HepG2 (cell line): Measurements from ENCODE around the gene RAB20. TPM values are rescaled to one million over a fixed set of nuclear protein-coding genes. Genes with fewer than 3 reads are reported as not detected.

Experiments used
- ATAC-seq: fragments of 200-7000 bp; cut with Tn5 transposase; 3 replicates; pipeline ENCODE4 v1.9.1; 2020; ENCODE audit warnings: mild to moderate bottlenecking, moderate library complexity
- BruUV-seq: library from RNA; stranded (reverse); fragments of 400-500 nt; replicated peaks from 2 replicates; lab custom pipeline; 2021; lab: Mats Ljungman, UMichigan
- CTCF ChIA-PET: fragments of 300-600 bp; formaldehyde crosslinking; extraction: SDS; loops from one replicate; lab custom pipeline; 2021; ENCODE audit warnings: low total read pairs, inconsistent platforms, low intra/inter-chr PET ratio; lab: Yijun Ruan, JAX
- POLR2A ChIA-PET: fragments of 350-600 bp; sonication (Branson Sonifier 250); formaldehyde crosslinking; loops from one replicate; lab custom pipeline; 2020; ENCODE audit warnings: antibody characterized with exemption, inconsistent platforms; lab: Yijun Ruan, JAX
- DNase-seq: peaks from one replicate; pipeline ENCODE4 v3.0.0-alpha.2; 2015; ENCODE audit warnings: low spot score
- FAIRE-seq: peaks from 3 replicates; lab custom pipeline; 2011; peaks lifted over from hg19 to GRCh38; lab: Jason Lieb, UNC
- H2AFZ ChIP-seq: one replicate; pipeline ENCODE4 v1.6.1; 2011; ENCODE audit warnings: low read length, inconsistent platforms
- H3K27ac ChIP-seq: fragments of 300-600 bp; 3 replicates; pipeline ENCODE4 v1.8.0; 2011; ENCODE audit warnings: mixed run types, mild to moderate bottlenecking, mixed read lengths, low read length, inconsistent platforms; ENCODE audit not compliant: insufficient read depth; ENCODE audit errors: extremely low read length
- H3K27me3 ChIP-seq, 2 experiments: fragments of 200-600 bp in 1 of 2; 2 replicates in 1 of 2; 3 replicates in 1 of 2; pipeline versions ENCODE4 v1.6.0 to v1.8.0; 2011; ENCODE audit warnings: low read length in 2 of 2, mild to moderate bottlenecking in 2 of 2, moderate library complexity in 2 of 2, inconsistent platforms in 1 of 2; ENCODE audit not compliant: insufficient read depth in 2 of 2, control insufficient read depth in 1 of 2
- H3K36me3 ChIP-seq, 2 experiments: fragments of 200-600 bp in 1 of 2; replicated peaks in 1 of 2; 2 replicates in 1 of 2; 3 replicates in 1 of 2; pipeline versions ENCODE4 v1.5.1 to v1.8.0; 2011; ENCODE audit warnings: low read length in 2 of 2, inconsistent platforms in 1 of 2; ENCODE audit not compliant: insufficient read depth in 2 of 2, control insufficient read depth in 1 of 2
- H3K4me1 ChIP-seq: 2 replicates; pipeline ENCODE4 v1.5.1; 2012; ENCODE audit warnings: low read length, inconsistent platforms; ENCODE audit not compliant: insufficient read depth
- H3K4me2 ChIP-seq: 2 replicates; pipeline ENCODE4 v1.6.0; 2011; ENCODE audit warnings: low read depth, low read length, inconsistent platforms
- H3K4me3 ChIP-seq, 3 experiments: fragments of 200-600 bp in 1 of 3; sonication (generic), shearing (Covaris generic) in 1 of 3; replicated peaks in 1 of 3; 2 replicates each; pipeline ENCODE4 v1.5.1; 2011 to 2016; ENCODE audit warnings: low read length in 3 of 3, inconsistent platforms in 2 of 3, low read depth in 2 of 3, mild to moderate bottlenecking in 2 of 3, control low read depth in 1 of 3, mixed read lengths in 1 of 3; ENCODE audit not compliant: insufficient read depth in 1 of 3
- H3K79me2 ChIP-seq: one replicate; pipeline ENCODE4 v1.6.1; 2011; ENCODE audit warnings: low read length, inconsistent platforms; ENCODE audit not compliant: insufficient read depth
- H3K9ac ChIP-seq: 2 replicates; pipeline ENCODE4 v1.6.0; 2011; ENCODE audit warnings: mild to moderate bottlenecking, low read depth, low read length, inconsistent platforms; ENCODE audit not compliant: insufficient read depth
- H3K9me3 ChIP-seq: 2 replicates; pipeline ENCODE4 v1.5.1; 2012; ENCODE audit warnings: mild to moderate bottlenecking, low read length
- H4K20me1 ChIP-seq: 2 replicates; pipeline ENCODE4 v1.6.0; 2011; ENCODE audit warnings: inconsistent platforms, mild to moderate bottlenecking, low read length, moderate library complexity; ENCODE audit not compliant: insufficient read depth
- BHLHE40 ChIP-seq: IDR thresholded peaks from 2 replicates; pipeline ENCODE4 v1.6.1; 2011; ENCODE audit warnings: low read length, improper control_type of control experiment
- CREBL2 ChIP-seq: sonication (generic); formaldehyde crosslinking; IDR thresholded peaks from 2 replicates; pipeline ENCODE4 v1.8.1; 2023; ENCODE audit warnings: missing genetic modification reagents, mild to moderate bottlenecking, borderline replicate concordance
- EZH2 ChIP-seq: conservative IDR thresholded peaks from 2 replicates; pipeline ENCODE4 v1.6.1; 2012; ENCODE audit warnings: mild to moderate bottlenecking, low read depth, low read length, moderate library complexity
- FOSL1 ChIP-seq: sonication (generic); formaldehyde crosslinking; IDR thresholded peaks from 2 replicates; pipeline ENCODE4 v1.9.0; 2021; ENCODE audit warnings: missing genetic modification reagents, borderline replicate concordance
- HMG20B ChIP-seq: conservative IDR thresholded peaks from 2 replicates; pipeline ENCODE4 v1.6.1; 2016; ENCODE audit warnings: missing genetic modification reagents, missing compliant biosample characterization
- RFXANK ChIP-seq: IDR thresholded peaks from 2 replicates; pipeline ENCODE4 v1.6.1; 2016
- SALL1 ChIP-seq: sonication (generic); formaldehyde crosslinking; IDR thresholded peaks from 2 replicates; pipeline ENCODE4 v1.8.0; 2022; ENCODE audit warnings: mild to moderate bottlenecking, missing genetic modification reagents
- SCMH1 ChIP-seq: sonication (generic); formaldehyde crosslinking; IDR thresholded peaks from 2 replicates; pipeline ENCODE4 v1.9.0; 2021; ENCODE audit warnings: missing genetic modification reagents, mild to moderate bottlenecking, borderline replicate concordance
- SOX6 ChIP-seq, 2 experiments: fragments of 450-650 bp in 1 of 2; sonication (generic) in 1 of 2; formaldehyde crosslinking in 1 of 2; IDR thresholded peaks; 2 replicates each; pipeline versions ENCODE4 v1.4.0 to v1.6.1; 2017 to 2020; ENCODE audit warnings: antibody characterized with exemption in 1 of 2, mild to moderate bottlenecking in 1 of 2, missing genetic modification reagents in 1 of 2
- TOE1 ChIP-seq: sonication (generic); formaldehyde crosslinking; IDR thresholded peaks from 2 replicates; pipeline ENCODE4 v1.4.0; 2020; ENCODE audit warnings: mild to moderate bottlenecking, missing genetic modification reagents
- U2AF2 ChIP-seq: fragments of 200-400 bp; formaldehyde crosslinking; IDR thresholded peaks from 2 replicates; pipeline ENCODE4 v1.6.1; 2017; ENCODE audit warnings: low read depth, mild to moderate bottlenecking, low read length
- YY1 ChIP-seq: IDR thresholded peaks from 2 replicates; pipeline ENCODE4 v1.6.1; 2011; ENCODE audit warnings: low read length, low read depth, moderate library complexity, mild to moderate bottlenecking; ENCODE audit not compliant: insufficient read depth, insufficient replicate concordance
- ZBTB38 ChIP-seq: sonication (generic); formaldehyde crosslinking; IDR thresholded peaks from 2 replicates; pipeline ENCODE4 v1.5.1; 2020; ENCODE audit warnings: mild to moderate bottlenecking, missing genetic modification reagents
- ZFP41 ChIP-seq: sonication (generic); formaldehyde crosslinking; IDR thresholded peaks from 2 replicates; pipeline ENCODE4 v1.4.0; 2020; ENCODE audit warnings: mild to moderate bottlenecking, missing genetic modification reagents, borderline replicate concordance
- ZKSCAN1 ChIP-seq: fragments of 150-350 bp; IDR thresholded peaks from 2 replicates; pipeline ENCODE4 v1.6.1; 2014; ENCODE audit warnings: low read length
- ZNF121 ChIP-seq: sonication (generic); formaldehyde crosslinking; IDR thresholded peaks from 2 replicates; pipeline ENCODE4 v1.5.0; 2020; ENCODE audit warnings: mild to moderate bottlenecking, missing genetic modification reagents
- ZNF136 ChIP-seq: sonication (generic); formaldehyde crosslinking; IDR thresholded peaks from 2 replicates; pipeline ENCODE4 v1.8.1; 2022; ENCODE audit warnings: low read depth, mild to moderate bottlenecking, moderate library complexity, missing genetic modification reagents
- ZNF205 ChIP-seq: IDR thresholded peaks from 2 replicates; pipeline ENCODE4 v1.6.1; 2018; ENCODE audit warnings: missing biosample characterization, missing genetic modification reagents
- ZNF274 ChIP-seq: sonication (generic); formaldehyde crosslinking; IDR thresholded peaks from 2 replicates; pipeline ENCODE4 v1.5.1; 2020; ENCODE audit warnings: mild to moderate bottlenecking, missing genetic modification reagents
- ZNF33A ChIP-seq: sonication (generic); formaldehyde crosslinking; IDR thresholded peaks from 2 replicates; pipeline ENCODE4 v1.5.1; 2020; ENCODE audit warnings: missing genetic modification reagents, mild to moderate bottlenecking, moderate library complexity, borderline replicate concordance
- ZNF576 ChIP-seq: sonication (generic); formaldehyde crosslinking; IDR thresholded peaks from 2 replicates; pipeline ENCODE4 v1.4.0; 2020; ENCODE audit warnings: mild to moderate bottlenecking, missing genetic modification reagents
- ZNF670 ChIP-seq: sonication (generic); formaldehyde crosslinking; IDR thresholded peaks from 2 replicates; pipeline ENCODE4 v1.8.0; 2022; ENCODE audit warnings: mild to moderate bottlenecking, missing genetic modification reagents, borderline replicate concordance
- ZNF720 ChIP-seq: sonication (generic); formaldehyde crosslinking; IDR thresholded peaks from 2 replicates; pipeline ENCODE4 v1.4.0; 2020; ENCODE audit warnings: missing genetic modification reagents
- ZSCAN21 ChIP-seq: sonication (generic); formaldehyde crosslinking; IDR thresholded peaks from 2 replicates; pipeline ENCODE4 v1.8.0; 2022; ENCODE audit warnings: mild to moderate bottlenecking, missing genetic modification reagents, moderate library complexity, borderline replicate concordance
- WGBS: methylation state at CpG from one replicate; pipeline ENCODE4 v1.1.6; 2017; ENCODE audit warnings: low lambda C conversion rate; 5-methylcytosine and 5-hydroxymethylcytosine counted together
- in situ Hi-C: cut with HindIII; loops from 2 replicates; pipeline ENCODE4 v1.10.0; 2017; ENCODE audit warnings: low pct_unique_long_range_greater_than_20kb; ENCODE audit not compliant: extremely low pct_ligation_motif_present
- intact Hi-C: fragments of 100-400 bp; cut with micrococcal nuclease; formaldehyde crosslinking; loops from one replicate; pipeline ENCODE4 v1.10.0; 2022; ENCODE audit not compliant: unreplicated experiment
- polyA plus RNA-seq, 8 experiments: library from polyadenylated mRNA; depleted of rRNA in 3 of 8; stranded (reverse) in 7 of 8; unstranded in 1 of 8; fragments of >200 nt; fragmentation: Illumina TruSeq in 4 of 8; extraction: Trizol in 4 of 8; gene quantifications; 2 replicates each; pipeline versions ENCODE4 v1.2.1 to v1.2.3, GENCODE V29; 2011 to 2016; ENCODE audit warnings: low read depth in 4 of 8, missing spikeins in 1 of 8, mixed read lengths in 1 of 8; ENCODE audit not compliant: insufficient read depth in 1 of 8
- total RNA-seq, 5 experiments: library from RNA; depleted of rRNA; stranded (reverse); fragments of >200 nt; fragmentation: Illumina TruSeq; extraction: Trizol; gene quantifications; 2 replicates each; pipeline ENCODE4 v1.2.3, GENCODE V29; 2016; ENCODE audit warnings: low read depth in 1 of 5
- TF ChIP-seq, protein P1 (sequence below): sonication (generic); formaldehyde crosslinking; IDR thresholded peaks from 2 replicates; pipeline ENCODE4 v1.8.1; 2023; ENCODE audit warnings: mild to moderate bottlenecking, inconsistent platforms, moderate library complexity, missing genetic modification reagents, borderline replicate concordance

RAB20 gene
- total and polyA plus RNA-seq, 2 of the 13 experiments (the other 11 are each of a cell fraction or from before 2014, with no cell fraction given) = 15.6 to 30.5 TPM

DNA sequence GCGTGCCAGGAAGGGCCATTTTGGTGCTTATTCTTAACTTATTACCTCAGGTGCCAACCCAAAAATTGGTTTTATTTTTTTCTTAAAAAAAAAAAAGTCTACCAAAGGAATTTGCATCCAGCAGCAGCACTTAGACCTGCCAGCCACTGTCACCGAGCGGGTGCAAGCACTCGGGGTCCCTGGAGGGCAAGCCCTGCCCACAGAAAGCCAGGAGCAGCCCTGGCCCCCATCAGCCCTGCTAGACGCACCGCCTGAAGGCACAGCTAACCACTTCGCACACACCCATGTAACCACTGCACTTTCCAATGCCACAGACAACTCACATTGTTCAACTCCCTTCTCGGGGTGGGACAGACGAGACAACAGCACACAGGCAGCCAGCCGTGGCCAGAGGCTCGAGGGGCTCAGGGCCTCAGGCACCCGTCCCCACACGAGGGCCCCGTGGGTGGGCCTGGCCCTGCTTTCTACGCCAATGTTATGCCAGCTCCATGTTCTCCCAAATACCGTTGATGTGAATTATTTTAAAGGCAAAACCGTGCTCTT lies 49.3 kb downstream of the RAB20 start (continued):
- TF ChIP-seq ZNF274 = no peak
- no peak for TF ChIP-seq ZNF121 (CRISPR knock-in tag)
- no peak for TF ChIP-seq ZFP41 (CRISPR knock-in tag)
- no peak for TF ChIP-seq RFXANK (CRISPR knock-in tag)
- no peak for TF ChIP-seq EZH2
- no peak for TF ChIP-seq CREBL2 (CRISPR knock-in tag)
- TF ChIP-seq FOSL1 = no peak
- no peak for TF ChIP-seq SCMH1
- TF ChIP-seq ZNF33A (CRISPR knock-in tag) = no peak

GRCh38 chr13:110511509-110512181 lies 49.9 kb downstream of the RAB20 start:
- no peak overlapping the region for H3K4me2 ChIP-seq
- no TSS peak for BruUV-seq
- CTCF ChIA-PET = no interaction called here
- no peaks in the 10 kb centered on the region for H3K36me3 ChIP-seq
- peak; percentile 68 for ATAC-seq
- POLR2A ChIA-PET = no interaction called here
- no peak overlapping the region for H3K4me3 ChIP-seq
- H3K27ac ChIP-seq = no peak overlapping the region
- no peak overlapping the region for H2AFZ ChIP-seq
- no peak for FAIRE-seq
- no peaks in the 10 kb centered on the region for H3K9me3 ChIP-seq
- DNase-seq = peak; percentile 27
- 76% methylated on average over 21 of the region's 31 CpGs for WGBS
- in situ Hi-C loops (no loop called here), intact Hi-C loops (no loop called here)
- no peaks in the 10 kb centered on the region for H3K27me3 ChIP-seq
- H3K79me2 ChIP-seq = no peaks in the 10 kb centered on the region
- H3K4me1 ChIP-seq = peaks cover 24% of the 10 kb centered on the region
- H3K9ac ChIP-seq = no peak overlapping the region
- no peaks in the 10 kb centered on the region for H4K20me1 ChIP-seq
- TF ChIP-seq SALL1 (CRISPR knock-in tag) = no peak
- TF ChIP-seq SOX6 (IDR thresholded peaks at IDR 0.05) = no peak
- TF ChIP-seq SOX6 (CRISPR knock-in tag; IDR thresholded peaks at IDR 0.05) = no peak
- TF ChIP-seq ZKSCAN1 = no peak
- peak; percentile 62; the same call in 1 of the 2 replicates for TF ChIP-seq ZBTB38
- TF ChIP-seq ZNF670 = no peak
- no peak for TF ChIP-seq BHLHE40
- TF ChIP-seq ZNF205 = no peak
- TF ChIP-seq TOE1 (CRISPR knock-in tag) = no peak
- no peak for TF ChIP-seq HMG20B
- no peak for TF ChIP-seq ZNF576 (CRISPR knock-in tag)
- no peak for TF ChIP-seq ZSCAN21 (CRISPR knock-in tag)
- TF ChIP-seq, protein P1, sequence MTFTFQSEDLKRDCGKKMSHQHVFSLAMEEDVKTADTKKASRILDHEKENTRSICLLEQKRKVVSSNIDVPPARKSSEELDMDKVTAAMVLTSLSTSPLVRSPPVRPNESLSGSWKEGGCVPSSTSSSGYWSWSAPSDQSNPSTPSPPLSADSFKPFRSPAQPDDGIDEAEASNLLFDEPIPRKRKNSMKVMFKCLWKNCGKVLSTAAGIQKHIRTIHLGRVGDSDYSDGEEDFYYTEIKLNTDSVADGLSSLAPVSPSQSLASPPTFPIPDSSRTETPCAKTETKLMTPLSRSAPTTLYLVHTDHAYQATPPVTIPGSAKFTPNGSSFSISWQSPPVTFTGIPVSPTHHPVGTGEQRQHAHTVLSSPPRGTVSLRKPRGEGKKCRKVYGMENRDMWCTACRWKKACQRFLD (CRISPR knock-in tag) = no peak
- TF ChIP-seq U2AF2 = no peak
- no peak for TF ChIP-seq ZNF720
- no peak for TF ChIP-seq YY1
- no peak for TF ChIP-seq ZNF136 (CRISPR knock-in tag)
